Measurements from ENCODE around the gene MTMR6. TPM values are rescaled to one million over a fixed set of nuclear protein-coding genes. Genes with fewer than 3 reads are reported as not detected.
A peak's percentile ranks its signal among the peaks of the same experiment; 100 is the strongest.

Gene MTMR6
- total RNA-seq (2021; ENCODE audit: unreplicated experiment): 9.7 TPM
- 4.0 TPM for polyA plus RNA-seq (2012; ENCODE audit: insufficient read length)
- Bru-seq, nascent RNA: percentile 65 among the genes with signal in this experiment
- percentile 68 among the genes with signal in this experiment for BruChase-seq, experiment 1, labeled RNA remaining after a 2-hour chase
- BruChase-seq, experiment 2, labeled RNA remaining after a 6-hour chase: percentile 81 among the genes with signal in this experiment
- long read RNA-seq, full-length matches to known transcripts: 31 of 40 reads
- long read RNA-seq, partial matches to known transcripts: 2 of 40 reads
- long read RNA-seq, other reads (novel, unspliced or antisense): 7 of 40 reads

GRCh38 chr13:25286969-25287961 is at the start of gene MTMR6:
Gene MTMR6, minus strand, starts transcription at chr13:25287488. Its CDS starts 241 bp downstream, at chr13:25287247.
- CTCF ChIA-PET: interaction anchor here (0.6 kb wide), 2 partner anchors 39 to 651 kb away, joined by 3 read pairs; no protein-coding TSS in a partner anchor
- ATAC-seq (peak; percentile 94), DNase-seq (ENCODE audit: low read depth, low spot score) (peak; percentile 55)
- Histone ChIP-seq H3K4me1 (ENCODE audit: control insufficient read depth, insufficient read depth, low read length) (no peaks in the 10 kb centered on the region; the same call in 1 of the 2 replicates), H3K27me3 (ENCODE audit: control insufficient read depth, insufficient read depth, low read length) (no peaks in the 10 kb centered on the region), H3K9me3 (ENCODE audit: control insufficient read depth, insufficient read depth, low read depth, low read length) (no peaks in the 10 kb centered on the region), H3K27ac (ENCODE audit: low read length) (peak within 1 kb of the TSS; percentile 86), H3K4me3 (ENCODE audit: low read depth in 2 of 2, low read length in 2 of 2) (peak within 1 kb of the TSS; percentile 80 to 86), H3K36me3 (ENCODE audit: control insufficient read depth, insufficient read depth, low read length) (peaks cover 4% of the 10 kb centered on the region; the same call in 1 of the 2 replicates)
- intact Hi-C loops (cut with micrococcal nuclease; ENCODE audit: unreplicated experiment): no loop called here
- BruUV-seq (replicated peaks): no TSS peak
- in situ Hi-C loops (cut with HindIII; ENCODE audit: low pct_unique_long_range_greater_than_20kb, low sequenced_read_pairs): no loop called here
- TF ChIP-seq REST (IDR thresholded peaks at IDR 0.05; ENCODE audit: insufficient read depth in 1 of 2, low read depth in 2 of 2, low read length in 1 of 2) (0 out of 4 replicates have a peak, but pooled peaks of 1 of the 2 experiments have one; percentile 13), CTCF (IDR thresholded peaks at IDR 0.05) (peak; percentile 96), TCF7L2 (IDR thresholded peaks at IDR 0.05; ENCODE audit: low read depth, low read length) (peak; percentile 59; the same call in 1 of the 2 replicates), SIN3A (IDR thresholded peaks at IDR 0.05; ENCODE audit: borderline replicate concordance, insufficient read depth, low read depth, low read length) (peak; percentile 70; the same call in 1 of the 2 replicates), POLR2AphosphoS5 (IDR thresholded peaks at IDR 0.05; ENCODE audit: low read depth, low read length) (no peak)
- POLR2A ChIA-PET: interaction anchor here (0.6 kb wide), 1 partner anchor 14 kb away, joined by 3 read pairs; no protein-coding TSS in a partner anchor

- Histone ChIP-seq H3K4me3 (ENCODE audit: low read depth in 2 of 2, low read length in 2 of 2) (no peak overlapping the region), H3K9me3 (ENCODE audit: control insufficient read depth, insufficient read depth, low read depth, low read length) (no peaks in the 10 kb centered on the region), H3K4me1 (ENCODE audit: control insufficient read depth, insufficient read depth, low read length) (no peaks in the 10 kb centered on the region), H3K27ac (ENCODE audit: low read length) (no peak overlapping the region), H3K36me3 (ENCODE audit: control insufficient read depth, insufficient read depth, low read length) (peaks cover 42% of the 10 kb centered on the region), H3K27me3 (ENCODE audit: control insufficient read depth, insufficient read depth, low read length) (no peaks in the 10 kb centered on the region)
- ChIA-PET CTCF (no interaction called here), POLR2A (no interaction called here)
- intact Hi-C loops (cut with micrococcal nuclease; ENCODE audit: unreplicated experiment): no loop called here
- no TSS peak for BruUV-seq (replicated peaks)
- in situ Hi-C loops (cut with HindIII; ENCODE audit: low pct_unique_long_range_greater_than_20kb, low sequenced_read_pairs): no loop called here
- DNase-seq (ENCODE audit: low read depth, low spot score) (no peak), ATAC-seq (no peak)
- no peak for TF ChIP-seq REST (IDR thresholded peaks at IDR 0.05; ENCODE audit: insufficient read depth in 1 of 2, low read depth in 2 of 2, low read length in 1 of 2)
- TF ChIP-seq POLR2AphosphoS5 (IDR thresholded peaks at IDR 0.05; ENCODE audit: low read depth, low read length): no peak
- no peak for TF ChIP-seq CTCF (IDR thresholded peaks at IDR 0.05)
- TF ChIP-seq TCF7L2 (IDR thresholded peaks at IDR 0.05; ENCODE audit: low read depth, low read length): no peak
- no peak for TF ChIP-seq SIN3A (IDR thresholded peaks at IDR 0.05; ENCODE audit: borderline replicate concordance, insufficient read depth, low read depth, low read length)
Measured at GRCh38 chr13:25335856-25336255, 48.6 kb upstream of the MTMR6 start.

Measured in Panc1 (cell line).